ENCODE data around the gene C10orf90.

C10orf90 gene

GRCh38 chr10:126544565-126544964, 125.9 kb downstream of the C10orf90 start:
- Histone ChIP-seq H3K9me3 (ENCODE audit: control insufficient read depth, insufficient read depth, low read length) (no peaks in the 10 kb centered on the region), H3K27ac (ENCODE audit: low read depth, low read length) (no peak overlapping the region), H3K27me3 (ENCODE audit: control insufficient read depth, insufficient read depth, low read length) (no peaks in the 10 kb centered on the region), H3K4me3 (ENCODE audit: low read depth, low read length) (no peak overlapping the region), H3K36me3 (ENCODE audit: control insufficient read depth, insufficient read depth, low read length) (no peaks in the 10 kb centered on the region), H3K4me1 (ENCODE audit: control insufficient read depth, insufficient read depth, low read length) (peaks cover 12% of the 10 kb centered on the region; the same call in 1 of the 2 replicates), H3K9ac (ENCODE audit: low read depth, low read length) (no peak overlapping the region)

GRCh38 chr10:126538439-126539135, 131.9 kb downstream of the C10orf90 start:
- H3K27ac ChIP-seq (ENCODE audit: low read depth, low read length), result no peak overlapping the region
- no peak overlapping the region for H3K4me3 ChIP-seq (ENCODE audit: low read depth, low read length)
- no peaks in the 10 kb centered on the region for H3K9me3 ChIP-seq (ENCODE audit: control insufficient read depth, insufficient read depth, low read length)
- H3K36me3 ChIP-seq (ENCODE audit: control insufficient read depth, insufficient read depth, low read length), result no peaks in the 10 kb centered on the region
- no peak overlapping the region for H3K9ac ChIP-seq (ENCODE audit: low read depth, low read length)
- no peaks in the 10 kb centered on the region for H3K27me3 ChIP-seq (ENCODE audit: control insufficient read depth, insufficient read depth, low read length)
- no peaks in the 10 kb centered on the region for H3K4me1 ChIP-seq (ENCODE audit: control insufficient read depth, insufficient read depth, low read length)

GRCh38 chr10:126536656-126537055, 133.8 kb downstream of the C10orf90 start:
- Histone ChIP-seq H3K4me3 (ENCODE audit: low read depth, low read length) (no peak overlapping the region), H3K27ac (ENCODE audit: low read depth, low read length) (no peak overlapping the region), H3K9me3 (ENCODE audit: control insufficient read depth, insufficient read depth, low read length) (no peaks in the 10 kb centered on the region), H3K4me1 (ENCODE audit: control insufficient read depth, insufficient read depth, low read length) (no peaks in the 10 kb centered on the region), H3K36me3 (ENCODE audit: control insufficient read depth, insufficient read depth, low read length) (no peaks in the 10 kb centered on the region), H3K9ac (ENCODE audit: low read depth, low read length) (no peak overlapping the region), H3K27me3 (ENCODE audit: control insufficient read depth, insufficient read depth, low read length) (no peaks in the 10 kb centered on the region)

- Histone ChIP-seq H3K9me3 (ENCODE audit: control insufficient read depth, insufficient read depth, low read length) (no peaks in the 10 kb centered on the region), H3K36me3 (ENCODE audit: control insufficient read depth, insufficient read depth, low read length) (no peaks in the 10 kb centered on the region), H3K27ac (ENCODE audit: low read depth, low read length) (no peak overlapping the region), H3K27me3 (ENCODE audit: control insufficient read depth, insufficient read depth, low read length) (no peaks in the 10 kb centered on the region), H3K9ac (ENCODE audit: low read depth, low read length) (no peak overlapping the region), H3K4me1 (ENCODE audit: control insufficient read depth, insufficient read depth, low read length) (no peaks in the 10 kb centered on the region), H3K4me3 (ENCODE audit: low read depth, low read length) (no peak overlapping the region)
These were observed 134.3 kb downstream of the C10orf90 start for GRCh38 chr10:126536148-126536547.

- H3K4me3 ChIP-seq (ENCODE audit: low read depth, low read length), result no peak overlapping the region
- no peak overlapping the region for H3K27ac ChIP-seq (ENCODE audit: low read depth, low read length)
- no peaks in the 10 kb centered on the region for H3K4me1 ChIP-seq (ENCODE audit: control insufficient read depth, insufficient read depth, low read length)
- no peaks in the 10 kb centered on the region for H3K36me3 ChIP-seq (ENCODE audit: control insufficient read depth, insufficient read depth, low read length)
- no peaks in the 10 kb centered on the region for H3K9me3 ChIP-seq (ENCODE audit: control insufficient read depth, insufficient read depth, low read length)
- no peaks in the 10 kb centered on the region for H3K27me3 ChIP-seq (ENCODE audit: control insufficient read depth, insufficient read depth, low read length)
- H3K9ac ChIP-seq (ENCODE audit: low read depth, low read length), result no peak overlapping the region
These were observed 136.8 kb downstream of the C10orf90 start for GRCh38 chr10:126533644-126534043.

GRCh38 chr10:126528315-126528835, 142.1 kb downstream of the C10orf90 start:
- no peaks in the 10 kb centered on the region for H3K36me3 ChIP-seq (ENCODE audit: control insufficient read depth, insufficient read depth, low read length)
- H3K9me3 ChIP-seq (ENCODE audit: control insufficient read depth, insufficient read depth, low read length), result no peaks in the 10 kb centered on the region
- no peak overlapping the region for H3K9ac ChIP-seq (ENCODE audit: low read depth, low read length)
- H3K27ac ChIP-seq (ENCODE audit: low read depth, low read length), result no peak overlapping the region
- no peak overlapping the region for H3K4me3 ChIP-seq (ENCODE audit: low read depth, low read length)
- H3K27me3 ChIP-seq (ENCODE audit: control insufficient read depth, insufficient read depth, low read length), result no peaks in the 10 kb centered on the region
- H3K4me1 ChIP-seq (ENCODE audit: control insufficient read depth, insufficient read depth, low read length), result no peaks in the 10 kb centered on the region

- Histone ChIP-seq H3K9ac (ENCODE audit: low read depth, low read length) (no peak overlapping the region), H3K4me1 (ENCODE audit: control insufficient read depth, insufficient read depth, low read length) (no peaks in the 10 kb centered on the region), H3K36me3 (ENCODE audit: control insufficient read depth, insufficient read depth, low read length) (no peaks in the 10 kb centered on the region), H3K4me3 (ENCODE audit: low read depth, low read length) (no peak overlapping the region), H3K27ac (ENCODE audit: low read depth, low read length) (no peak overlapping the region), H3K27me3 (ENCODE audit: control insufficient read depth, insufficient read depth, low read length) (no peaks in the 10 kb centered on the region), H3K9me3 (ENCODE audit: control insufficient read depth, insufficient read depth, low read length) (no peaks in the 10 kb centered on the region)
These were observed 142.7 kb downstream of the C10orf90 start for GRCh38 chr10:126527645-126528314.

- Histone ChIP-seq H3K4me3 (ENCODE audit: low read depth, low read length) (no peak overlapping the region), H3K36me3 (ENCODE audit: control insufficient read depth, insufficient read depth, low read length) (no peaks in the 10 kb centered on the region), H3K27ac (ENCODE audit: low read depth, low read length) (no peak overlapping the region), H3K27me3 (ENCODE audit: control insufficient read depth, insufficient read depth, low read length) (no peaks in the 10 kb centered on the region), H3K4me1 (ENCODE audit: control insufficient read depth, insufficient read depth, low read length) (no peaks in the 10 kb centered on the region), H3K9me3 (ENCODE audit: control insufficient read depth, insufficient read depth, low read length) (no peaks in the 10 kb centered on the region), H3K9ac (ENCODE audit: low read depth, low read length) (no peak overlapping the region)
These were observed 145.2 kb downstream of the C10orf90 start for GRCh38 chr10:126525326-126525725.

- Histone ChIP-seq H3K9ac (ENCODE audit: low read depth, low read length) (no peak overlapping the region), H3K36me3 (ENCODE audit: control insufficient read depth, insufficient read depth, low read length) (no peaks in the 10 kb centered on the region), H3K27ac (ENCODE audit: low read depth, low read length) (no peak overlapping the region), H3K4me3 (ENCODE audit: low read depth, low read length) (no peak overlapping the region), H3K27me3 (ENCODE audit: control insufficient read depth, insufficient read depth, low read length) (no peaks in the 10 kb centered on the region), H3K9me3 (ENCODE audit: control insufficient read depth, insufficient read depth, low read length) (no peaks in the 10 kb centered on the region), H3K4me1 (ENCODE audit: control insufficient read depth, insufficient read depth, low read length) (no peaks in the 10 kb centered on the region)
These were observed 146.0 kb downstream of the C10orf90 start for GRCh38 chr10:126524526-126524925.

GRCh38 chr10:126523071-126523470, 147.4 kb downstream of the C10orf90 start:
- Histone ChIP-seq H3K9ac (ENCODE audit: low read depth, low read length) (no peak overlapping the region), H3K4me1 (ENCODE audit: control insufficient read depth, insufficient read depth, low read length) (no peaks in the 10 kb centered on the region), H3K9me3 (ENCODE audit: control insufficient read depth, insufficient read depth, low read length) (no peaks in the 10 kb centered on the region), H3K27me3 (ENCODE audit: control insufficient read depth, insufficient read depth, low read length) (no peaks in the 10 kb centered on the region), H3K4me3 (ENCODE audit: low read depth, low read length) (no peak overlapping the region), H3K36me3 (ENCODE audit: control insufficient read depth, insufficient read depth, low read length) (no peaks in the 10 kb centered on the region), H3K27ac (ENCODE audit: low read depth, low read length) (no peak overlapping the region)

- Histone ChIP-seq H3K36me3 (ENCODE audit: control insufficient read depth, insufficient read depth, low read length) (no peaks in the 10 kb centered on the region), H3K9ac (ENCODE audit: low read depth, low read length) (no peak overlapping the region), H3K27me3 (ENCODE audit: control insufficient read depth, insufficient read depth, low read length) (no peaks in the 10 kb centered on the region), H3K9me3 (ENCODE audit: control insufficient read depth, insufficient read depth, low read length) (no peaks in the 10 kb centered on the region), H3K27ac (ENCODE audit: low read depth, low read length) (no peak overlapping the region), H3K4me1 (ENCODE audit: control insufficient read depth, insufficient read depth, low read length) (no peaks in the 10 kb centered on the region), H3K4me3 (ENCODE audit: low read depth, low read length) (no peak overlapping the region)
These were observed 149.1 kb downstream of the C10orf90 start for GRCh38 chr10:126521399-126521798.

Data from HUES48 (cell line).